Measurements from ENCODE around the gene LGR6. TPM values are rescaled to one million over a fixed set of nuclear protein-coding genes. Genes with fewer than 3 reads are reported as not detected.

The LGR6 gene
- total and polyA plus RNA-seq, 2 of the 4 experiments (the other 2 are of a cell fraction): not detected

DNA sequence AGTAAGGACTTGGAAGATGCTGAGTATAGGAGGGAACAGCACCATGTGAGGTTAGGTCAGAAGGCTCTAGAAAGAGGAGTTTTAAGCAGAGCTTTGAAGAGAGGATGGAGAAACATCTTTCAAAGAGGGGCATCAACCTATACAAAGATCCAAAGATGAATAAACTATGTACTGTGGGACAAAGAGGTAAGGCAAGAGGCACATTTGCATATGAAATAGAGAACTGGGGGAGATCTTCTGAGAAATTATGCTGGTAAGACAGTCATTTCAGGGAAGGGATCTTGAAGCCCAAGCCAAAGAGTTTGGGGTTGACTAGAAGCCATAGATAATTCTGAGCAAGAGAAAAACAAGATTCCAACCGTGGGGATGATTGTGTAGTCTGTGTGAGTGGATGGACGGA lies 70.0 kb downstream of the LGR6 start:
- ATAC-seq (ENCODE audit: low read depth): no peak
- H3K9me3 ChIP-seq (ENCODE audit: control insufficient read depth, insufficient read depth, low read length): 0 out of 2 replicates have a peak, but pooled peaks cover 2% of the 10 kb centered on the region
- no peak overlapping the region for H2AFZ ChIP-seq (replicated peaks; ENCODE audit: low read length, poor library complexity)
- peaks cover 57% of the 10 kb centered on the region for H3K27me3 ChIP-seq (ENCODE audit: control insufficient read depth, insufficient read depth, low read length)
- in situ Hi-C loops (cut with MboI; ENCODE audit: low sequenced_read_pairs): no loop called here
- no peak overlapping the region for H4K91ac ChIP-seq (ENCODE audit: insufficient read depth, low read depth, low read length)
- no peak overlapping the region for H2BK20ac ChIP-seq (ENCODE audit: low read depth, low read length)
- H3K56ac ChIP-seq (ENCODE audit: extremely low read depth, insufficient read depth, low read length): no peak overlapping the region
- dilution Hi-C loops (cut with HindIII; ENCODE audit: low sequenced_read_pairs, unreplicated experiment): no loop called here
- H4K5ac ChIP-seq (ENCODE audit: low read depth, low read length): no peak overlapping the region
- no peaks in the 10 kb centered on the region for H4K20me1 ChIP-seq (ENCODE audit: insufficient read depth, low read length)
- no peak overlapping the region for H3K23ac ChIP-seq (ENCODE audit: low read depth, low read length)
- no peak for DNase-seq
- POLR2A ChIA-PET (ENCODE audit: unreplicated experiment): no interaction called here
- no peak overlapping the region for H3K18ac ChIP-seq (ENCODE audit: low read depth, low read length)
- WGBS, 2 experiments (ENCODE audit: extremely low coverage in 2 of 2, insufficient read length in 1 of 2): no CpG with 5 or more reads among the region's 2 CpGs
- no peak overlapping the region for H4K8ac ChIP-seq (ENCODE audit: low read depth in 2 of 2, low read length in 2 of 2)
- no peaks in the 10 kb centered on the region for H3K79me1 ChIP-seq (ENCODE audit: low read depth in 1 of 2, low read length in 2 of 2)
- H3K4ac ChIP-seq (ENCODE audit: low read depth, low read length): no peak overlapping the region
- no peak overlapping the region for H2AK5ac ChIP-seq (ENCODE audit: low read depth, low read length)
- BruUV-seq (replicated peaks): no TSS peak
- TF ChIP-seq, protein P1, sequence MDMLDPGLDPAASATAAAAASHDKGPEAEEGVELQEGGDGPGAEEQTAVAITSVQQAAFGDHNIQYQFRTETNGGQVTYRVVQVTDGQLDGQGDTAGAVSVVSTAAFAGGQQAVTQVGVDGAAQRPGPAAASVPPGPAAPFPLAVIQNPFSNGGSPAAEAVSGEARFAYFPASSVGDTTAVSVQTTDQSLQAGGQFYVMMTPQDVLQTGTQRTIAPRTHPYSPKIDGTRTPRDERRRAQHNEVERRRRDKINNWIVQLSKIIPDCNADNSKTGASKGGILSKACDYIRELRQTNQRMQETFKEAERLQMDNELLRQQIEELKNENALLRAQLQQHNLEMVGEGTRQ (IDR thresholded peaks at IDR 0.05; ENCODE audit: low read depth, low read length): no peak
- TF ChIP-seq, protein P2, sequence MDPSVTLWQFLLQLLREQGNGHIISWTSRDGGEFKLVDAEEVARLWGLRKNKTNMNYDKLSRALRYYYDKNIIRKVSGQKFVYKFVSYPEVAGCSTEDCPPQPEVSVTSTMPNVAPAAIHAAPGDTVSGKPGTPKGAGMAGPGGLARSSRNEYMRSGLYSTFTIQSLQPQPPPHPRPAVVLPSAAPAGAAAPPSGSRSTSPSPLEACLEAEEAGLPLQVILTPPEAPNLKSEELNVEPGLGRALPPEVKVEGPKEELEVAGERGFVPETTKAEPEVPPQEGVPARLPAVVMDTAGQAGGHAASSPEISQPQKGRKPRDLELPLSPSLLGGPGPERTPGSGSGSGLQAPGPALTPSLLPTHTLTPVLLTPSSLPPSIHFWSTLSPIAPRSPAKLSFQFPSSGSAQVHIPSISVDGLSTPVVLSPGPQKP (IDR thresholded peaks at IDR 0.05; ENCODE audit: borderline replicate concordance, low read depth, low read length): no peak
- no peak for TF ChIP-seq NFE2L2 (IDR thresholded peaks at IDR 0.05; ENCODE audit: low read depth, low read length)
- TF ChIP-seq CHD1 (IDR thresholded peaks at IDR 0.05; ENCODE audit: low read depth, low read length): no peak
- no peak for TF ChIP-seq MAFK (IDR thresholded peaks at IDR 0.05; ENCODE audit: low read depth, low read length)
- no peak for TF ChIP-seq SMC3 (IDR thresholded peaks at IDR 0.05; ENCODE audit: low read depth, low read length)
- no peak for TF ChIP-seq FOS (IDR thresholded peaks at IDR 0.05; ENCODE audit: low read depth, low read length)
- TF ChIP-seq, protein P3, sequence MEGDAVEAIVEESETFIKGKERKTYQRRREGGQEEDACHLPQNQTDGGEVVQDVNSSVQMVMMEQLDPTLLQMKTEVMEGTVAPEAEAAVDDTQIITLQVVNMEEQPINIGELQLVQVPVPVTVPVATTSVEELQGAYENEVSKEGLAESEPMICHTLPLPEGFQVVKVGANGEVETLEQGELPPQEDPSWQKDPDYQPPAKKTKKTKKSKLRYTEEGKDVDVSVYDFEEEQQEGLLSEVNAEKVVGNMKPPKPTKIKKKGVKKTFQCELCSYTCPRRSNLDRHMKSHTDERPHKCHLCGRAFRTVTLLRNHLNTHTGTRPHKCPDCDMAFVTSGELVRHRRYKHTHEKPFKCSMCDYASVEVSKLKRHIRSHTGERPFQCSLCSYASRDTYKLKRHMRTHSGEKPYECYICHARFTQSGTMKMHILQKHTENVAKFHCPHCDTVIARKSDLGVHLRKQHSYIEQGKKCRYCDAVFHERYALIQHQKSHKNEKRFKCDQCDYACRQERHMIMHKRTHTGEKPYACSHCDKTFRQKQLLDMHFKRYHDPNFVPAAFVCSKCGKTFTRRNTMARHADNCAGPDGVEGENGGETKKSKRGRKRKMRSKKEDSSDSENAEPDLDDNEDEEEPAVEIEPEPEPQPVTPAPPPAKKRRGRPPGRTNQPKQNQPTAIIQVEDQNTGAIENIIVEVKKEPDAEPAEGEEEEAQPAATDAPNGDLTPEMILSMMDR (conservative IDR thresholded peaks at IDR 0.05; ENCODE audit: low read depth, low read length): no peak
- TF ChIP-seq BHLHE40 (IDR thresholded peaks at IDR 0.05; ENCODE audit: low read depth, low read length): no peak
- no peak overlapping the region for H3K4me3 ChIP-seq (ENCODE audit: insufficient read depth, low read depth, low read length)
- no peak overlapping the region for H2AK9ac ChIP-seq (replicated peaks; ENCODE audit: low read depth, low read length, poor library complexity)
- no peak overlapping the region for H2BK120ac ChIP-seq (ENCODE audit: low read depth, low read length)
- intact Hi-C loops (cut with micrococcal nuclease): no loop called here
- no peak overlapping the region for H3K4me2 ChIP-seq (ENCODE audit: low read depth, low read length)
- H3K9me1 ChIP-seq (ENCODE audit: insufficient read depth, low read length): no peaks in the 10 kb centered on the region
- H3K14ac ChIP-seq (replicated peaks; ENCODE audit: low read depth, low read length): no peak overlapping the region
- no peak overlapping the region for H3K9ac ChIP-seq (ENCODE audit: low read depth, low read length)
- no peaks in the 10 kb centered on the region for H3K4me1 ChIP-seq (ENCODE audit: control insufficient read depth, insufficient read depth, low read length)
- CTCF ChIA-PET: no interaction called here
- no peak overlapping the region for H2BK5ac ChIP-seq (ENCODE audit: low read depth, low read length, poor library complexity, severe bottlenecking)
- H2BK15ac ChIP-seq (ENCODE audit: low read depth, low read length): no peak overlapping the region
- no peak overlapping the region for H3K27ac ChIP-seq (ENCODE audit: insufficient read depth, low read length)
- no peaks in the 10 kb centered on the region for H3K36me3 ChIP-seq (ENCODE audit: control insufficient read depth, insufficient read depth, low read length)
